ENCODE measurements around the gene RPS6KA5. TPM values are rescaled to one million over a fixed set of nuclear protein-coding genes. Genes with fewer than 3 reads are reported as not detected.
"Not testable (repeated sequence)": the region's sequence is repeated elsewhere in the genome, so short reads cannot be mapped to it uniquely, and the experiment has no call there.

Gene RPS6KA5
- polyA plus RNA-seq, 1 experiment, result 0.22 TPM

DNA sequence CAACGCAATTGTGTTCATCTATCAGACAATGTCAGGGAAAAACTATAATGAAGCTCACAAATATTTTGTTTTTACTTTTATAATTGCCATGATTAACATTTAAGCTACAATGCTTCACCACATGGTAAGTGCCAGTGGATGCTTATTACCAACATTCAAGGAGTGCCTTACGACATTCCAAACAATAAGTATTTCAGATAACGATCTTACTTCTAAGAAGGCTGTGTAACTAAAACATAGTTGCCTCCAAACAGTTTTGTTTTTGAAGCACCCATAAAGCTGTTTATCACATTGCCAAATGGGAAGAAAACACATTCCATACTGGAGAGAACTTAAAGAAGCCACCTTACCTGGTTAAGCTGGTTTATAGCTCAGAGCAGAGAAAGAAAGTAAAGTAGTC, 78.8 kb downstream of the RPS6KA5 start:
- CTCF ChIA-PET, result no interaction called here
- POLR2A ChIA-PET, result no interaction called here
- H3K27me3 ChIP-seq (ENCODE audit: control insufficient read depth, insufficient read depth, low read length), result no peaks in the 10 kb centered on the region
- H3K36me3 ChIP-seq (ENCODE audit: control insufficient read depth, insufficient read depth, low read length), result no peaks in the 10 kb centered on the region
- H3K4me3 ChIP-seq (ENCODE audit: low read depth, low read length), result no peak overlapping the region
- TF ChIP-seq, protein P1, sequence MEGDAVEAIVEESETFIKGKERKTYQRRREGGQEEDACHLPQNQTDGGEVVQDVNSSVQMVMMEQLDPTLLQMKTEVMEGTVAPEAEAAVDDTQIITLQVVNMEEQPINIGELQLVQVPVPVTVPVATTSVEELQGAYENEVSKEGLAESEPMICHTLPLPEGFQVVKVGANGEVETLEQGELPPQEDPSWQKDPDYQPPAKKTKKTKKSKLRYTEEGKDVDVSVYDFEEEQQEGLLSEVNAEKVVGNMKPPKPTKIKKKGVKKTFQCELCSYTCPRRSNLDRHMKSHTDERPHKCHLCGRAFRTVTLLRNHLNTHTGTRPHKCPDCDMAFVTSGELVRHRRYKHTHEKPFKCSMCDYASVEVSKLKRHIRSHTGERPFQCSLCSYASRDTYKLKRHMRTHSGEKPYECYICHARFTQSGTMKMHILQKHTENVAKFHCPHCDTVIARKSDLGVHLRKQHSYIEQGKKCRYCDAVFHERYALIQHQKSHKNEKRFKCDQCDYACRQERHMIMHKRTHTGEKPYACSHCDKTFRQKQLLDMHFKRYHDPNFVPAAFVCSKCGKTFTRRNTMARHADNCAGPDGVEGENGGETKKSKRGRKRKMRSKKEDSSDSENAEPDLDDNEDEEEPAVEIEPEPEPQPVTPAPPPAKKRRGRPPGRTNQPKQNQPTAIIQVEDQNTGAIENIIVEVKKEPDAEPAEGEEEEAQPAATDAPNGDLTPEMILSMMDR (IDR thresholded peaks at IDR 0.05; ENCODE audit: insufficient read depth, low read depth, low read length), result no peak
- no peak for DNase-seq (ENCODE audit: low read depth)

DNA sequence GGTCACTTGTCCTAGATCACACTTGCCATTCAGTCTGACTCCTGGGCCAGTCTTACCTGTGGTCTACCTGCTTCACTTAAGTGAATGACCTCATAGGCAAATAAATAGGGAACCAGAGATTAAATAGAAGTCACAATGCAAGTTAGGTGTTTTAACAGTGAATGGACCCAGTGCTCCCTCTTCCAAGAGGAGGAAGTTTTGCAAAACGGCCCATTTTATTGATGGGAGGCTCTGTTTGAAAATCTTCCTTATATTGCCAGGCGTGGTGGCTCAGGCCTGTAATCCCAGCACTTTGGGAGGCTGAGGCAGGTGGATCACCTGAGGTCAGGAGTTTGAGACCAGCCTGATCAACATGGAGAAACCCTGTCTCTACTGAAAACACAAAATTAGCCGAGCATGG, 79.8 kb downstream of the RPS6KA5 start:
- H3K27me3 ChIP-seq (ENCODE audit: control insufficient read depth, insufficient read depth, low read length); DNase-seq (ENCODE audit: low read depth); H3K36me3 ChIP-seq (ENCODE audit: control insufficient read depth, insufficient read depth, low read length); CTCF ChIA-PET; H3K4me3 ChIP-seq (ENCODE audit: low read depth, low read length); POLR2A ChIA-PET: not testable (repeated sequence)

DNA sequence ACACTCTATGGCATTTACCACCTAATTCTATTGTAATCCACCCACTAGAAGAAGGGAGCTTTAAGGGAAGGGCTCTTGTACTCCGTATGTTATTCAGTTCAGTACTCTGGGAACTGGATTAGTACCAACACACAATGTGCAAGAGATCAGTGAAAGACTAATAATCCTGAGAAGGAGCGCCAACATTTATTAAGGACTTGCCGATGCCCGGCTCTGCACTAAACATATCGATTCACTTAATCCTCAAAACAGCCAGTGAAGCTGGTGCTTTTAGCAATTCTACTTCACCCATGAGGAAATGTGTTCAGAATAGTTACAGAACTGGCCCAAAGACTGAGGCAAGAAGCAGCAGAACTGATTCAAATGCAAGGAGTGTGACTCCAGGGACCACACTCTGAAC, 80.9 kb downstream of the RPS6KA5 start:
- CTCF ChIA-PET, result interaction anchor here (0.9 to 1.5 kb wide), 2 partner anchors 10 to 13 kb away, joined by 4 read pairs; no protein-coding TSS in a partner anchor
- DNase-seq (ENCODE audit: low read depth), result no peak
- no peaks in the 10 kb centered on the region for H3K36me3 ChIP-seq (ENCODE audit: control insufficient read depth, insufficient read depth, low read length)
- POLR2A ChIA-PET, result interaction anchor here (0.5 kb wide), 1 partner anchor 35 kb away, joined by 4 read pairs; no protein-coding TSS in a partner anchor
- H3K4me3 ChIP-seq (ENCODE audit: low read depth, low read length), result no peak overlapping the region
- H3K27me3 ChIP-seq (ENCODE audit: control insufficient read depth, insufficient read depth, low read length), result no peaks in the 10 kb centered on the region
- TF ChIP-seq, protein P1 (IDR thresholded peaks at IDR 0.05; ENCODE audit: insufficient read depth, low read depth, low read length), result no peak

DNA sequence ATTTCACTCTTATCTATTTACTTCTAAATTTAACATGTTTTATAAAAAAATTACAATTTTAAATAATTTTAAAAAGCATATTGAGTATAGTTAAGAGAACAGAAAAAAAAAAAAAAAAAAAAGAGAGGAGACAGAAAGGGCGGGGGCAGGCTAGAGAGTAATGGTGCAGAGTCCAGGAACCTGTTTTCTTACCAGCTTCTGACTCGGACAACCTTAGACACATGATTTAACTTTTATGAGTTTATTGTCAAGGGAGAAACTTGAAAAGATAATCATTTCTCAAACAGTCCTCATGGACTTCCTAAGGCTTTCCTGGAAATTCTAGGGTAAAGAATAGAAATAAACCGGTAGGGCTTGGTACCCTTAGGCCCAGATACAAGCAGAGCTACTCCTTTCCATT, 84.3 kb downstream of the RPS6KA5 start:
- ChIA-PET POLR2A (no interaction called here), CTCF (interaction anchor here (1.2 kb wide), 1 partner anchor 66 kb away, joined by 4 read pairs; no protein-coding TSS in a partner anchor)
- H3K36me3 ChIP-seq (ENCODE audit: control insufficient read depth, insufficient read depth, low read length), result no peaks in the 10 kb centered on the region
- TF ChIP-seq, protein P1 (IDR thresholded peaks at IDR 0.05; ENCODE audit: insufficient read depth, low read depth, low read length), result no peak
- DNase-seq (ENCODE audit: low read depth), result no peak
- no peaks in the 10 kb centered on the region for H3K27me3 ChIP-seq (ENCODE audit: control insufficient read depth, insufficient read depth, low read length)
- H3K4me3 ChIP-seq (ENCODE audit: low read depth, low read length), result no peak overlapping the region

DNA sequence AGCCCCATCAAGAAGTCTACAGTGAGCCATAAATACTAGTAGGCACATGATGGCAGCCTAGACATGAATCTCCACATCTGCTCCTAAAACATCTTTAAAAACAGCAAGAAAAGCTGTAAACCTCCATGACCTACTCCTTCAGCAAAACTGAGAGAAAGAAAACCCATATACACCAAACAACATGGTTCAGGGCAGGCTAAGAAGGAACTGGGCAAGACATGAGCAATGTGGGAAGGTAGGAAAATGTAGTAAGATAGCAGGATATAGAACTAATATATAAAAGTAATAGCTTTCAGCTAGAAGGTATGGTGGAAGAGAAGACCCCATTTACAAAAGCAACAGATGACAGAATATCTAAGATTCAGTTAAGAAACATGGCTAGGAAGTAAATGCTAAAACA, 88.8 kb downstream of the RPS6KA5 start:
- Histone ChIP-seq H3K4me3 (ENCODE audit: low read depth, low read length) (no peak overlapping the region), H3K27me3 (ENCODE audit: control insufficient read depth, insufficient read depth, low read length) (no peaks in the 10 kb centered on the region), H3K36me3 (ENCODE audit: control insufficient read depth, insufficient read depth, low read length) (no peaks in the 10 kb centered on the region)
- CTCF ChIA-PET, result no interaction called here
- DNase-seq (ENCODE audit: low read depth), result no peak
- POLR2A ChIA-PET, result no interaction called here
- TF ChIP-seq, protein P1 (IDR thresholded peaks at IDR 0.05; ENCODE audit: insufficient read depth, low read depth, low read length), result no peak

DNA sequence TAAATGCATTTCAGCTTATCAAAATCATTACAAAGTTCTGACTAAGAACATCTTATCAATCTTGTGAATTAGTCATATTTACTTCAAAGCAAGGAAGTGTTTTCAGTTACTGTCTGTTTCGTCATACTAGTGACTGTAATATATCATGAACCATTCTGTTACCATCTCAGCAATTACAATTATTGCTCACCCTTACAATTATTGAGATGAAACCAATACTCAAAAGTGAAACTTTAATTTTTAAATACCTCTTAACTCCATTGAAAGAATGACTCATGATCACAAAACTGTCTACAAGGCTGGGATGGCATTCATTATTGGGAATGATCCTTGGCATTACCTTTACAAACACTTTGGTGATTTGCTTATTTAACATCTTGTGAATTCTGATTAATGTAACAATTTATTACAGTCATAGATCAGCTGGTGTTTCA, 90.3 kb downstream of the RPS6KA5 start:
- Histone ChIP-seq H3K36me3 (ENCODE audit: control insufficient read depth, insufficient read depth, low read length) (no peaks in the 10 kb centered on the region), H3K27me3 (ENCODE audit: control insufficient read depth, insufficient read depth, low read length) (no peaks in the 10 kb centered on the region), H3K4me3 (ENCODE audit: low read depth, low read length) (no peak overlapping the region)
- TF ChIP-seq, protein P1 (IDR thresholded peaks at IDR 0.05; ENCODE audit: insufficient read depth, low read depth, low read length), result no peak
- ChIA-PET POLR2A (no interaction called here), CTCF (interaction anchor here (1.3 kb wide), 1 partner anchor 10 kb away, joined by 4 read pairs; no protein-coding TSS in a partner anchor)
- DNase-seq (ENCODE audit: low read depth), result no peak
